IPS-15b (cell line): ENCODE data around the gene STK35.
"Not testable (repeated sequence)": the region's sequence is repeated elsewhere in the genome, so short reads cannot be mapped to it uniquely, and the experiment has no call there.

Experiments used
- H3K27me3 ChIP-seq: one replicate; pipeline ENCODE4 v1.6.1; 2013; ENCODE audit warnings: low read length; ENCODE audit not compliant: control insufficient read depth, insufficient read depth
- H3K36me3 ChIP-seq: one replicate; pipeline ENCODE4 v1.6.1; 2013; ENCODE audit warnings: low read length; ENCODE audit not compliant: control insufficient read depth, insufficient read depth
- H3K4me1 ChIP-seq: one replicate; pipeline ENCODE4 v1.6.1; 2013; ENCODE audit warnings: mild to moderate bottlenecking, low read length; ENCODE audit not compliant: control insufficient read depth, insufficient read depth
- H3K4me3 ChIP-seq: one replicate; pipeline ENCODE4 v1.5.1; 2013; ENCODE audit warnings: low read depth, low read length
- H3K9ac ChIP-seq: one replicate; pipeline ENCODE4 v1.6.1; 2013; ENCODE audit warnings: low read depth, mild to moderate bottlenecking, low read length
- H3K9me3 ChIP-seq: one replicate; pipeline ENCODE4 v1.6.1; 2013; ENCODE audit warnings: mild to moderate bottlenecking, low read length; ENCODE audit not compliant: control insufficient read depth, insufficient read depth

The STK35 gene

GRCh38 chr20:2168946-2169345 lies 67.3 kb downstream of the STK35 start:
- H3K9ac ChIP-seq, result no peak overlapping the region
- no peak overlapping the region for H3K4me3 ChIP-seq
- H3K4me1 ChIP-seq, result no peaks in the 10 kb centered on the region
- no peaks in the 10 kb centered on the region for H3K9me3 ChIP-seq
- no peaks in the 10 kb centered on the region for H3K36me3 ChIP-seq
- peaks cover 3% of the 10 kb centered on the region for H3K27me3 ChIP-seq

- H3K4me3 ChIP-seq, result no peak overlapping the region
- no peaks in the 10 kb centered on the region for H3K4me1 ChIP-seq
- no peak overlapping the region for H3K9ac ChIP-seq
- H3K36me3 ChIP-seq, result no peaks in the 10 kb centered on the region
- H3K9me3 ChIP-seq, result no peaks in the 10 kb centered on the region
- H3K27me3 ChIP-seq, result peaks cover 3% of the 10 kb centered on the region
These were observed 67.9 kb downstream of the STK35 start for GRCh38 chr20:2169456-2170088.

GRCh38 chr20:2170404-2170803 lies 68.8 kb downstream of the STK35 start:
- Histone ChIP-seq H3K36me3 (no peaks in the 10 kb centered on the region), H3K9me3 (no peaks in the 10 kb centered on the region), H3K9ac (no peak overlapping the region), H3K4me3 (no peak overlapping the region), H3K4me1 (no peaks in the 10 kb centered on the region), H3K27me3 (peaks cover 3% of the 10 kb centered on the region)

GRCh38 chr20:2171266-2171790 lies 69.7 kb downstream of the STK35 start:
- Histone ChIP-seq H3K4me3 (no peak overlapping the region), H3K27me3 (peaks cover 3% of the 10 kb centered on the region)

GRCh38 chr20:2171840-2172239 lies 70.2 kb downstream of the STK35 start:
- not testable (repeated sequence) for H3K27me3 ChIP-seq, H3K36me3 ChIP-seq, H3K4me1 ChIP-seq, H3K9me3 ChIP-seq, H3K4me3 ChIP-seq, H3K9ac ChIP-seq

More at GRCh38 chr20:2171266-2171790, 69.7 kb downstream of the STK35 start:
- H3K36me3 ChIP-seq, result no peaks in the 10 kb centered on the region
- no peak overlapping the region for H3K9ac ChIP-seq
- H3K4me1 ChIP-seq, result no peaks in the 10 kb centered on the region
- H3K9me3 ChIP-seq, result no peaks in the 10 kb centered on the region

- Histone ChIP-seq H3K9ac (no peak overlapping the region), H3K36me3 (no peaks in the 10 kb centered on the region), H3K4me1 (no peaks in the 10 kb centered on the region), H3K9me3 (no peaks in the 10 kb centered on the region), H3K4me3 (no peak overlapping the region), H3K27me3 (peaks cover 3% of the 10 kb centered on the region)
These were observed 70.9 kb downstream of the STK35 start for GRCh38 chr20:2172305-2173175.

GRCh38 chr20:2173186-2173585 lies 71.6 kb downstream of the STK35 start:
- Histone ChIP-seq H3K4me1 (no peaks in the 10 kb centered on the region), H3K4me3 (no peak overlapping the region), H3K9ac (no peak overlapping the region), H3K9me3 (no peaks in the 10 kb centered on the region), H3K27me3 (peaks cover 3% of the 10 kb centered on the region), H3K36me3 (no peaks in the 10 kb centered on the region)

GRCh38 chr20:2174067-2174466 lies 72.4 kb downstream of the STK35 start:
- Histone ChIP-seq H3K27me3 (peaks cover 3% of the 10 kb centered on the region), H3K4me1 (no peaks in the 10 kb centered on the region), H3K9me3 (no peaks in the 10 kb centered on the region), H3K4me3 (no peak overlapping the region), H3K36me3 (no peaks in the 10 kb centered on the region), H3K9ac (no peak overlapping the region)

- H3K4me1 ChIP-seq, result no peaks in the 10 kb centered on the region
- no peak overlapping the region for H3K4me3 ChIP-seq
- H3K36me3 ChIP-seq, result no peaks in the 10 kb centered on the region
- H3K27me3 ChIP-seq, result no peaks in the 10 kb centered on the region
- no peak overlapping the region for H3K9ac ChIP-seq
- H3K9me3 ChIP-seq, result no peaks in the 10 kb centered on the region
These were observed 75.3 kb downstream of the STK35 start for GRCh38 chr20:2176946-2177345.

- Histone ChIP-seq H3K4me1 (no peaks in the 10 kb centered on the region), H3K36me3 (no peaks in the 10 kb centered on the region), H3K9me3 (no peaks in the 10 kb centered on the region), H3K9ac (no peak overlapping the region), H3K27me3 (no peaks in the 10 kb centered on the region), H3K4me3 (no peak overlapping the region)
These were observed 76.9 kb downstream of the STK35 start for GRCh38 chr20:2178318-2179232.

- H3K27me3 ChIP-seq, result no peaks in the 10 kb centered on the region
- H3K9me3 ChIP-seq, result no peaks in the 10 kb centered on the region
- no peak overlapping the region for H3K9ac ChIP-seq
- H3K4me3 ChIP-seq, result no peak overlapping the region
- no peaks in the 10 kb centered on the region for H3K36me3 ChIP-seq
- no peaks in the 10 kb centered on the region for H3K4me1 ChIP-seq
These were observed 77.6 kb downstream of the STK35 start for GRCh38 chr20:2179233-2179580.
